GM10847 (cell line): Measurements from ENCODE around the gene FAM76B.
A peak's percentile ranks its signal among the peaks of the same experiment; 100 is the strongest.

Experiments
- POLR2A ChIP-seq: IDR thresholded peaks from 2 replicates; pipeline ENCODE4 v1.6.1; 2011; ENCODE audit not compliant: insufficient read length; ENCODE audit errors: extremely low read depth

Gene FAM76B

DNA sequence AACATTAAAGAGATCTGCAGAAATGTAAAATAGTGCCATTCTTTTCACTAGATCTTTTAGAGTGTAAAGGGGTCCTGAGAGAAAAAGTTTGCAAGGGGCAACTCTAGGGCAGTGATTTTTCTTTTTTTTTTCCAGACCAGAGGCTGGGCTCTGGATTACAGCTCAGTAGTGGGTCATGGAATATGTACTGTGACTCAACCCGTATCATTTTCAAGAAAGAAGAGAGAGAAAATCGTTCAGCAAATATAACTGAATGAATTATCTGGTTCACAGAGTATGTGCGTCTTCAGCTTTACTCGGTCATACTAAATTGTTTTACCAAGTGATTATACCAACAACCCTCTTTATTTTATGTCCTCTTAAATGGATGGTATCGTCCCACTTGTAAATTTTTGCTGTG is 4.5 kb upstream of the FAM76B start:
- TF ChIP-seq POLR2A: no peak

- TF ChIP-seq POLR2A: no peak
Observed at GRCh38 chr11:95793116-95793515, 3.5 kb upstream of the FAM76B start.

GRCh38 chr11:95792700-95793099 is 3.1 kb upstream of the FAM76B start:
- no peak for TF ChIP-seq POLR2A

DNA sequence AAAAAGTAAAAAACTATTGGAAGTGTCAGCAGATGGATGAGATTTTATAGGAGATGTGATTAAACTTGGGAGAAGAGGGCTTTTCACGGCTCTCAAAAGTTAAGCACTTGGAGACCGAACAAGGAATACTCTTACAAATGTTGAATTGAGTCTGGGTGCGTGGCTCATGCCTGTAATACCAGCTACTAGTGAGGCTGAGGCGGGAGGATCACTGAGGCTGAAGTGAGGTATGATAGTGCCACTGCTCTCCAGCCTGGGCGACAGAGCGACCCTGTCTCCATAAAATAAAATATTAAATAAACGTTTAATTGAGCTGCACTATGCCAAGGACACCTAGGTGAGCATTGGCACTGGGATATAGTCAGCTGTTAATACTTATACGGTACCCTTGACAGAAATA is 2.6 kb upstream of the FAM76B start:
- no peak for TF ChIP-seq POLR2A

GRCh38 chr11:95791709-95792033 is 2.1 kb upstream of the FAM76B start:
- TF ChIP-seq POLR2A: no peak

GRCh38 chr11:95790933-95791708 is 1.5 kb upstream of the FAM76B start:
- no peak for TF ChIP-seq POLR2A

DNA sequence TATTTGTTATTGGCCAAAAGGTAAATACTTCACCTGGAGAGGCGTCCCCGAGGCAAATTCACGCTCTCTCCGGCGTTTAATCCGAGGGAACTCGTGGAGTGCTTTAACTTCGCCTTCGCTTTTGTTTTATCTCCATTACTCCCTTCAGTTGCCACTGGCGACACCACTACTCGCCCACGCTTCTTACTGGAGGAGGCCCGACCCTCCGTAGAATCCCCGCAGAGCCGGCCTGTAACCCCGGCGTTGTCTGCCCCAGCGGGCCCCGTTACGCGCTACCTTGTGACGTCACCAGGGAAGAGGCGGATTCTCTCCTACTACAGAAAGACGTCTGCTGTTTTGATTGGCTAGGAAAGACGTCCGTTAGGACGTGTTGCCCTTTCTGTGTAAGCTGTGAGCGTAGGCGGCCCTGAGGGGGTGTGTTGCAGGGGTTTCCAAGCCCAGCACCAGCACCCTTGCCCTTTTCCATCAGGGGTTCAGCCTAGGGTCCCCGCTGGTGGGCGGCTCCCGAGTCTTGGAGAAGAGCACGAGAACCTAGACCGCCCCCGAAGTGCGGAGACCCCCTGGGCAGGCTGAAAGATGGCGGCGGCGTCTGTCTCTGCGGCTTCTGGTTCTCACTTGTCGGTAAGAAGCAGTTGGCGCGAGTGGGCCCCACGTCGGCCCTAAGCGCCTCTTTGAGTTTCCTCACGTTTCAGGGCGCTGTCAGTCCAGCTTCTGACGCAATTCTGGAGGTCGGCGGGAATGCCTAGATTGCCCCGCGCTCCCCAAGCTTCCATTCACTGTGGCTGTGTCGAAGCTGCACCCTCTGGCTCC is 746 bp upstream of the FAM76B start, which contains the start of gene CEP57:
Gene CEP57 (plus strand): TSS at position 376 of the 810 bp plus-strand sequence. CDS start 201 bp downstream, at position 577.
- peak; percentile 63 for TF ChIP-seq POLR2A

DNA sequence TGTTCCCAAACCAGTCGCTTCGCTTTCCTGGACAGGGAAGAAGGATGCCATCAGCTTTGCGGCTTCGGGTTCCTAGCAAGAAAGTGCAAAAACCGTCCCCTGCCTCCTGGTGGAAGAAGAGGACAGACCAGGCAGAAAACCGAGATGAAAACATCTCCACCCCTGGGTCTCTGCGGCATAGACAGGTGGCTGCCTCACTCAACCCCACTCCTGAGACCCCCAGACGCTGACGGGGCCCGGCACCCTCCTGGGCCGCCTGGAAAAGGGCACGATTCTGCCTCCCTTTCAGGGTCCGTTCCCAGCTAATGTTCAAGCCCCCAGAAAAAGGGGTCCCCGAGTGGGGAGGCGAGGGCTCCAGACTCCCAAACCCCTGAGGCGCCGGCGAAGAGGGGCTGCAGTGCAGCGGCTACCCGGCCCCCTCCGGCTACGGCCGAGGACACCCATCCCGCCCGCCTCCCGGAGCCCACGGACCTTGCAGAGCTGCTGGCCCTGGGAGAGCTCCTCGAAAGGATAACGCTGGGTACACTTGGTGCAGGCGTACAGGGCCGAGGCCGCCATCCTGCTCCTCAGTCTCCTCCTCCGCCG is 569 bp downstream of the FAM76B start:
- TF ChIP-seq POLR2A: no peak

DNA sequence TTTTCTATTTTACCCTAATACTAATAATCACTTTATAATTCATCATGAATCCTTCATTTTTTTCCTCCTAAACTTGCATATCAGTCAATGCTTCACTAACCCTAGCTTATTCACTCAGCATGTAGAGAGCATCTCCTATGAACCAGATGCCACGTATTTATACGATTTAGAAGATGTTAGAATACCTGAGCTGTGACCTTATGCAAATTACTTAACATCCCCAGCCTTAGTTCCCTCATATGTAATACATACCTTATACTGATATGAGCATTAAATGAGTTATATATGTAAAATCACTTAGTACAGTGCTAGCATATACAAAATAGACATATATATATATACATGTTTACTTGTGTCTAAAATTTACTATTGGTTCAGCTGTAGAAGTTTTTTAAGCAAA is 9.0 kb downstream of the FAM76B start:
- no peak for TF ChIP-seq POLR2A

DNA sequence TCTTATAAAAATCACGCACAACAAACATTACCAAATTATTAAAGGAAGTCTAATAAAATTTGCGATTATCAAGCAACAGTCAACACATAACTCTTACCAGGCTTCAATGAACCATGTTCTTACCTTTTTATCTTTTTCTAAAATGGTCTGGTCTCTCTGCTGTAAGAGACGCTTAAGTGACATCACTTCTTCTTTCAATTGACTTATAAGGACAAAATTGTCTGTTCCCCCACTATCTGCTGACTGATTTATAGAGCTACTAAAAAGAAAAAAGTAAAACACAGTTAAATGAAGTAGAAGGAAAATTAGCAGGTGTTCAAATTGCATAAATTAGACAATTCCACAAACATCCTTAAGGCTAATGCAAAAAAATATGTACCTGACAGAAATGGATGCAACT is 10.9 kb downstream of the FAM76B start:
- TF ChIP-seq POLR2A: no peak

DNA sequence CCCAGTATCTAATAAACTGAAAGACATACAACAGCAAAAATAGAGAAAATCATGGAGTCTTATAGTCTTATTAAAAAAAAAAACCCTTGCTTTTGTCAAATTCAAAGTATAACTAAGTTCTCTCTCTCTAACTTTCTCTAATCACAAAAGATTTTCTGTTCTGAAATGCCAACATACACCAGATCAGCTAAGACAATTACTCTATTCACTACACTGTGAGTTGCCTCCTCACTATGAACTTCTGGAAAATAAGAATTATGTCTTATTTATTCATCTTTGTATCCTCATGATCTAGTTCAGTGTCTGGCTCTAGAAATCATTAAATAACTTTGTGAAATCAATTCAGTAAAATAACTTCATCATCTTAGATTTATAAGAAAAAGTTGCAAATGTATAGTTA is 12.7 kb downstream of the FAM76B start:
- no peak for TF ChIP-seq POLR2A

- no peak for TF ChIP-seq POLR2A
Observed at GRCh38 chr11:95768521-95768920, 21.1 kb downstream of the FAM76B start.

DNA sequence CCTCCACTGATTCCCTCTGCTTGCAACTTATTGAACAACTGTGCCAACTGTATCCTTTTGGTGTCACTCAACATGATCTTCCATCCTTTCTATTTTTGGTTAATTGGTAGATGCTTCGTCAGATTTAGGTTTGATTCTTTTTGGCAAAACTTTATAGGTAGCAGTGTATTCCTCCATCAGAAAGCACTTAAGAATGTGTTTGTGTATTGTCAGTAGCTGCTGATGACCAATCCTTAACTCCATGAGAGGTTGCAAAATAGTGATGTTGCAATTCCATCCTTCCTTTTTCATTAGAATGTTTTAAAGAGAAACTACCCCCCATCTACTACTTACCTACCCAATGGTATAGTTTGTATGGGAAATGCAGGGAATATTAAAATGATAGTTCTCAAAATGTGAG is 22.1 kb downstream of the FAM76B start:
- TF ChIP-seq POLR2A: no peak

DNA sequence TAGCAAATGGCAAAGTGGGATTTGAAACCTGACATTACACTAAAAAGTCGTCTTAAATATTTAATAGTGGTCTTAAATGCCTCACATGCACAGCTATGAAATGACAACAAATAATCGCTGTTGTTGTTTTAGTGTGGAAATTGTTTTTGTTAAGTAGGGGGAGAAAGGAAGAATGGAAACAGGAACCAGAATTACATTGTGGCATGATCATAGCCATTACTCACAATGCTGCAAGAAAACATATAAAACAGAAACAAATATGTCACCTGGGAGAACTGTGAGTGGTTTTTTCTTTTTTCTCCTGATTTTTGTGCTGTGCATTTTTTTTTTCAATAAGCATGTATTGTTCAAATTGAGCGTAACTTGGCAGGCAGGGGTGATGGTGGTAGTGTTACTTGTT is 22.9 kb downstream of the FAM76B start:
- TF ChIP-seq POLR2A: no peak

DNA sequence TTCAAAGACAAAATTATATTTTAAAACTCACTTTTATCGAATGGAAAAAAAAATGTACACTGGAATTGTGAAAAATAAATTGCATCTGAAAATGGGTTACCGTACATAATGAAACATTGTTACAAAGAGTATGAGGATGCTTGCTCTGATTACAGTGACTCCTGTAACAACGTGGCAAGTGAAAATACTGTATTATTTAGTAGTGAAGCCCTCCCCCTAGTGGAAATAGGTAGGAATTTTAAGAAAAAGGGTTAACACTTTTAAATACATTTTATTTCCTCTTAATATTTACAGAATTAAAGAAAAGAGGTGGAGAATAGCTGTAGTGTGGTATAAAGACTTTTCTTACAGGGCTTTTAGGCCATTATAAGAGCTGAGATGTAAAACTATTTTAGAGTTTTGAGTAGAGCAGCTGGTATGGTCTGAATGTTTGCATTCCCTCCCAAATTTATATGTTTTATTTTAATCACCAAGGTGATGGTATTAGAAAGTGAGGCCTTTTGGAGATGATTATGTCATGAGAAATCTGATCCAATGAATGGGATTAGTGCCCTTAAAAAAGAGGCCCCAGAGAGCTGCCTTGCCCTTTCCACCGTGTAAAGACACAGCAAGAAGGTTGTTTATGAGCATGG is 25.2 kb downstream of the FAM76B start:
- no peak for TF ChIP-seq POLR2A

DNA sequence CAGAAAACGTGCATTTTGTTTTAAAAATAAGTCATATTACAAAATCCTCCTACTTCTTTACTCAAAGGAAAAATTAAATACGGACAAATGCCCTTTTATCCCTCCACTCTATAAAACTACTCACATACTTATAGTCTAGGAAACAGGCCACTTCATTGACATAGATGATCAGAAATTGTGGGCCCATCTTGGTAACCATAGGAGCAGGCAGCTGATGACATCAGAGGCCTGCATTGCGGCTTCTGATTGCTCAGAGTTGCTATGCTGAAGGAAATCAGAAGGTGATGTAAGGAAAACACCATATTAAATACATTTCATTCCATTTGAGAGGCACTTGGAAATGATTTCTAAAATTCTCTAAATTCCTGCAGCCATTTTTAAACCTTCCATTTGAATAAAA is 27.0 kb downstream of the FAM76B start:
- TF ChIP-seq POLR2A: no peak
